Parathyroid adenoma (tissue), 2 donors: ENCODE results near the gene SEC63.

Experiments used
- H2AFZ ChIP-seq: fragments of 300-600 bp; sonication (generic); one replicate; pipeline ENCODE4 v1.7.0; 2017; ENCODE audit warnings: antibody characterized with exemption, mild to moderate bottlenecking
- H3K27ac ChIP-seq: fragments of 300-600 bp; sonication (generic); one replicate; pipeline ENCODE4 v1.7.0; 2017
- H3K27me3 ChIP-seq: fragments of 300-600 bp; sonication (generic); one replicate; pipeline ENCODE4 v1.7.0; 2017; ENCODE audit warnings: low read length; ENCODE audit not compliant: control insufficient read depth, insufficient read depth
- H3K36me3 ChIP-seq: fragments of 300-600 bp; sonication (generic); one replicate; pipeline ENCODE4 v1.7.0; 2017; ENCODE audit warnings: low read length; ENCODE audit not compliant: control insufficient read depth, insufficient read depth
- H3K4me1 ChIP-seq: fragments of 300-600 bp; sonication (generic); one replicate; pipeline ENCODE4 v1.7.0; 2017; ENCODE audit warnings: control low read depth
- H3K4me2 ChIP-seq: fragments of 300-600 bp; sonication (generic); one replicate; pipeline ENCODE4 v1.7.0; 2017; ENCODE audit warnings: low read length
- H3K4me3 ChIP-seq: fragments of 300-600 bp; sonication (generic); one replicate; pipeline ENCODE4 v1.7.0; 2017; ENCODE audit warnings: low read depth, low read length
- H3K79me2 ChIP-seq: fragments of 300-600 bp; sonication (generic); one replicate; pipeline ENCODE4 v1.7.0; 2017; ENCODE audit warnings: control low read depth
- H3K9ac ChIP-seq: fragments of 300-600 bp; sonication (generic); one replicate; pipeline ENCODE4 v1.7.0; 2017; ENCODE audit warnings: mild to moderate bottlenecking
- H3K9me3 ChIP-seq: fragments of 300-600 bp; sonication (generic); one replicate; pipeline ENCODE4 v1.7.0; 2017; ENCODE audit warnings: low read length; ENCODE audit not compliant: control insufficient read depth
- TF ChIP-seq, protein P1 (sequence below): fragments of 300-600 bp; sonication (generic); IDR thresholded peaks from one replicate; pipeline ENCODE4 v1.7.0; 2017; ENCODE audit warnings: antibody characterized with exemption, mild to moderate bottlenecking
- donor health status: primary hyperparathyroidism.

Gene SEC63

GRCh38 chr6:107845777-107846176 lies 112.2 kb downstream of the SEC63 start:
- no peak overlapping the region for H3K4me3 ChIP-seq
- H3K4me1 ChIP-seq, result peaks cover 5% of the 10 kb centered on the region
- TF ChIP-seq, protein P1, sequence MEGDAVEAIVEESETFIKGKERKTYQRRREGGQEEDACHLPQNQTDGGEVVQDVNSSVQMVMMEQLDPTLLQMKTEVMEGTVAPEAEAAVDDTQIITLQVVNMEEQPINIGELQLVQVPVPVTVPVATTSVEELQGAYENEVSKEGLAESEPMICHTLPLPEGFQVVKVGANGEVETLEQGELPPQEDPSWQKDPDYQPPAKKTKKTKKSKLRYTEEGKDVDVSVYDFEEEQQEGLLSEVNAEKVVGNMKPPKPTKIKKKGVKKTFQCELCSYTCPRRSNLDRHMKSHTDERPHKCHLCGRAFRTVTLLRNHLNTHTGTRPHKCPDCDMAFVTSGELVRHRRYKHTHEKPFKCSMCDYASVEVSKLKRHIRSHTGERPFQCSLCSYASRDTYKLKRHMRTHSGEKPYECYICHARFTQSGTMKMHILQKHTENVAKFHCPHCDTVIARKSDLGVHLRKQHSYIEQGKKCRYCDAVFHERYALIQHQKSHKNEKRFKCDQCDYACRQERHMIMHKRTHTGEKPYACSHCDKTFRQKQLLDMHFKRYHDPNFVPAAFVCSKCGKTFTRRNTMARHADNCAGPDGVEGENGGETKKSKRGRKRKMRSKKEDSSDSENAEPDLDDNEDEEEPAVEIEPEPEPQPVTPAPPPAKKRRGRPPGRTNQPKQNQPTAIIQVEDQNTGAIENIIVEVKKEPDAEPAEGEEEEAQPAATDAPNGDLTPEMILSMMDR, result no peak
- no peak overlapping the region for H3K9ac ChIP-seq
- H3K9me3 ChIP-seq, result no peaks in the 10 kb centered on the region
- H3K27ac ChIP-seq, result no peak overlapping the region
- H3K36me3 ChIP-seq, result no peaks in the 10 kb centered on the region
- H3K27me3 ChIP-seq, result no peaks in the 10 kb centered on the region
- no peak overlapping the region for H2AFZ ChIP-seq
- no peaks in the 10 kb centered on the region for H3K79me2 ChIP-seq
- no peak overlapping the region for H3K4me2 ChIP-seq

GRCh38 chr6:107843400-107843799 lies 114.6 kb downstream of the SEC63 start:
- H3K79me2 ChIP-seq, result no peaks in the 10 kb centered on the region
- H3K9ac ChIP-seq, result no peak overlapping the region
- TF ChIP-seq, protein P1, result no peak
- H3K4me1 ChIP-seq, result peaks cover 5% of the 10 kb centered on the region
- H3K36me3 ChIP-seq, result no peaks in the 10 kb centered on the region
- H2AFZ ChIP-seq, result no peak overlapping the region
- no peaks in the 10 kb centered on the region for H3K27me3 ChIP-seq
- H3K4me2 ChIP-seq, result no peak overlapping the region
- no peak overlapping the region for H3K4me3 ChIP-seq
- H3K27ac ChIP-seq, result no peak overlapping the region
- H3K9me3 ChIP-seq, result no peaks in the 10 kb centered on the region

GRCh38 chr6:107841275-107841670 lies 116.7 kb downstream of the SEC63 start:
- Histone ChIP-seq H3K27me3 (no peaks in the 10 kb centered on the region), H3K4me3 (no peak overlapping the region), H3K9me3 (no peaks in the 10 kb centered on the region), H3K27ac (no peak overlapping the region), H3K4me2 (no peak overlapping the region), H3K4me1 (no peaks in the 10 kb centered on the region), H3K36me3 (no peaks in the 10 kb centered on the region), H2AFZ (no peak overlapping the region), H3K79me2 (no peaks in the 10 kb centered on the region), H3K9ac (no peak overlapping the region)
- TF ChIP-seq, protein P1, result no peak

DNA sequence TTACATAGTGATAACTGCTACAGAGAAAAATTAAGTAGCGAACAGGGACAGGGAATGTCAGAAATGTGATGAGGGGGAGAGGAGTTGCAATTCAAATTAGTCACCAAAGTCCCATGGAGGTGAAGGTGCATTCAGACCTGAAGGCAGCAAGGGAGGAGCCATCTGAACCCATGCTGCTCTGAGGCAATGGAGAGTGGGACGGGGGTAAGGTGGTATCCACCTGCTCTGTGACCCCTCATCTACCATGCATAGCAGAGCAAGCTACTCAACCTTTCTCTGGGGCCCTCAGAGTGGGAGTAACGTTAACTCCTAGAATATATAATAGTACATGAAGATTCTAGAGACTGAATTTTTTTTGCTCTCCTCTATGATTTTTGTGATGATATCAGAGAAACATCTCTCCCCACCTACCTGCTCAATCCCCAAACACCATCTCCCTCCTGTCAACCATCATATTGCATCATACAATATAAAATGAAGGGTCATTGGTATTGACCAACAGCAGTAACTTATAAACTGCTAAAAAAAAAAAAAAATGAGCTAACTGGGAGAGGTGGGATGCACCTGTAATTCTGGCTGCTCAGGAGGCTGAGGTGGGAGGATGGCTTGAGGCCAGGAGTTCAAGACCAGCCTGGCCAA lies 117.3 kb downstream of the SEC63 start:
- TF ChIP-seq, protein P1, result no peak
- no peak overlapping the region for H3K4me2 ChIP-seq
- H3K79me2 ChIP-seq, result no peaks in the 10 kb centered on the region
- H3K9ac ChIP-seq, result no peak overlapping the region
- no peaks in the 10 kb centered on the region for H3K27me3 ChIP-seq
- H3K36me3 ChIP-seq, result no peaks in the 10 kb centered on the region
- no peak overlapping the region for H3K4me3 ChIP-seq
- H3K9me3 ChIP-seq, result no peaks in the 10 kb centered on the region
- no peaks in the 10 kb centered on the region for H3K4me1 ChIP-seq
- H2AFZ ChIP-seq, result no peak overlapping the region
- no peak overlapping the region for H3K27ac ChIP-seq

DNA sequence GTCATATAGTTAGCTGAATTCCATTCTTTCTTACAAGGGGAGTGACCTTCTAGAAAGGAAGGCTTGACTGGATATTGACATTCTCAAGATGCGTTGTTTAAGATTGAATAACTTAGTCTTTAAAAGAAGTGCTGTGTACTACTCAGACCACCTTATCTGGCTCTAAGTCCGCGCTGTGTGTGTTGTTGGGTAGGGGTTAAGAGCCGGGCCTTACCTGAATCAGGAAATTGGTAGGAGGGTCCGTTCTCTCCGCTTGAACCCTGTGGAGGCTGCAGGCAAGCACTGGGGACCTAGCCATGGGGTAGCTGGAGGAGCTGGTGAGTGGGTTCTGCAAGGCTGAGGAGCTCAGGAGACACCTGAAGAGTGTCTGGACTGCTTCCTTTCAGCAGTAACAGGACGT lies 124.9 kb downstream of the SEC63 start:
- TF ChIP-seq, protein P1, result no peak
- H3K4me1 ChIP-seq, result no peaks in the 10 kb centered on the region
- no peaks in the 10 kb centered on the region for H3K36me3 ChIP-seq
- H3K9me3 ChIP-seq, result no peaks in the 10 kb centered on the region
- H2AFZ ChIP-seq, result no peak overlapping the region
- H3K4me2 ChIP-seq, result no peak overlapping the region
- H3K9ac ChIP-seq, result no peak overlapping the region
- no peak overlapping the region for H3K4me3 ChIP-seq
- no peaks in the 10 kb centered on the region for H3K79me2 ChIP-seq
- H3K27me3 ChIP-seq, result no peaks in the 10 kb centered on the region
- no peak overlapping the region for H3K27ac ChIP-seq
